ENCODE results near the gene KCNRG.

DNA sequence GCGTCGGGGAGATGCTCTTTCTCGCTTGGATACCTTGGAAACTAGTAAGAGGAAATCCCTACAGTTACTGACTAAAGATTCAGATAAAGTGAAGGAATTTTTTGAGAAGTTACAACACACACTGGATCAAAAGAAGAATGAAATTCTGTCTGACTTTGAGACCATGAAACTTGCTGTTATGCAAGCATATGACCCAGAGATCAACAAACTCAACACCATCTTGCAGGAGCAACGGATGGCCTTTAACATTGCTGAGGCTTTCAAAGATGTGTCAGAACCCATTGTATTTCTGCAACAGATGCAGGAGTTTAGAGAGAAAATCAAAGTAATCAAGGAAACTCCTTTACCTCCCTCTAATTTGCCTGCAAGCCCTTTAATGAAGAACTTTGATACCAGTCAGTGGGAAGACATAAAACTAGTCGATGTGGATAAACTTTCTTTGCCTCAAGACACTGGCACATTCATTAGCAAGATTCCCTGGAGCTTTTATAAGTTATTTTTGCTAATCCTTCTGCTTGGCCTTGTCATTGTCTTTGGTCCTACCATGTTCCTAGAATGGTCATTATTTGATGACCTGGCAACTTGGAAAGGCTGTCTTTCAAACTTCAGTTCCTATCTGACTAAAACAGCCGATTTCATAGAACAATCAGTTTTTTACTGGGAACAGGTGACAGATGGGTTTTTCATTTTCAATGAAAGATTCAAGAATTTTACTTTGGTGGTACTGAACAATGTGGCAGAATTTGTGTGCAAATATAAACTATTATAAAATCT is 2.7 kb upstream of the KCNRG start:
- no peak for TF ChIP-seq TOX (CRISPR knock-in tag; IDR thresholded peaks at IDR 0.05; ENCODE audit: borderline replicate concordance)
- TF ChIP-seq TCF4 (CRISPR knock-in tag; IDR thresholded peaks at IDR 0.05; ENCODE audit: borderline replicate concordance), result no peak
- no peak for TF ChIP-seq ZNF70 (CRISPR knock-in tag; IDR thresholded peaks at IDR 0.05)
- TF ChIP-seq ZC3H10 (CRISPR knock-in tag; IDR thresholded peaks at IDR 0.05), result no peak
- no peak for TF ChIP-seq BACH2 (CRISPR knock-in tag; IDR thresholded peaks at IDR 0.05; ENCODE audit: borderline replicate concordance)

Measured in SK-N-SH treated with all-trans-retinoic acid at 6 μM for 48 hours (cell line).